IgD-negative memory B cell (primary cell): ENCODE data around the gene REX1BD. TPM values are rescaled to one million over a fixed set of nuclear protein-coding genes. Genes with fewer than 3 reads are reported as not detected.

Source experiments
- H3K27ac Mint-ChIP-seq, 3 donors: one replicate each; pipeline ENCODE4 v1.8.0; 2020 to 2022; ENCODE audit warnings: mild to moderate bottlenecking in 3 of 3, mixed read lengths in 3 of 3, moderate library complexity in 1 of 3
- H3K27me3 Mint-ChIP-seq: one replicate; pipeline ENCODE4 v1.8.0; 2021; ENCODE audit warnings: mixed read lengths
- H3K36me3 Mint-ChIP-seq: one replicate; pipeline ENCODE4 v1.8.0; 2020; ENCODE audit warnings: mild to moderate bottlenecking, mixed read lengths
- H3K4me1 Mint-ChIP-seq, 3 donors: one replicate each; pipeline ENCODE4 v1.8.0; 2020 to 2022; ENCODE audit warnings: mixed read lengths in 3 of 3, mild to moderate bottlenecking in 1 of 3
- H3K4me3 Mint-ChIP-seq, 4 donors: one replicate each; pipeline ENCODE4 v1.8.0; 2020 to 2022; ENCODE audit warnings: mild to moderate bottlenecking in 4 of 4, mixed read lengths in 4 of 4, moderate library complexity in 3 of 4
- H3K9me3 Mint-ChIP-seq, 3 donors: one replicate each; pipeline ENCODE4 v1.8.0; 2020 to 2021; ENCODE audit warnings: mixed read lengths in 3 of 3, mild to moderate bottlenecking in 1 of 3
- polyA plus RNA-seq: library from polyadenylated mRNA; unstranded; fragments of 300-500 nt; fragmentation: Illumina TruSeq; gene quantifications from one replicate; pipeline ENCODE4 v1.2.3, GENCODE V29; 2021

The REX1BD gene
- polyA plus RNA-seq, 1 donor from 2014 or later, result 138 TPM

- no peak overlapping the region for H3K4me3 Mint-ChIP-seq
- peaks cover 0 to 4% (median 0%) of the 10 kb centered on the region in 3 donors for H3K9me3 Mint-ChIP-seq
- H3K36me3 Mint-ChIP-seq, result no peaks in the 10 kb centered on the region
- peaks cover 53% of the 10 kb centered on the region for H3K27me3 Mint-ChIP-seq
- H3K4me1 Mint-ChIP-seq, result peaks cover 2 to 13% (median 9%) of the 10 kb centered on the region in 3 donors
- H3K27ac Mint-ChIP-seq, result no peak overlapping the region
Measured at GRCh38 chr19:18603958-18604819, 15.6 kb downstream of the REX1BD start.

DNA sequence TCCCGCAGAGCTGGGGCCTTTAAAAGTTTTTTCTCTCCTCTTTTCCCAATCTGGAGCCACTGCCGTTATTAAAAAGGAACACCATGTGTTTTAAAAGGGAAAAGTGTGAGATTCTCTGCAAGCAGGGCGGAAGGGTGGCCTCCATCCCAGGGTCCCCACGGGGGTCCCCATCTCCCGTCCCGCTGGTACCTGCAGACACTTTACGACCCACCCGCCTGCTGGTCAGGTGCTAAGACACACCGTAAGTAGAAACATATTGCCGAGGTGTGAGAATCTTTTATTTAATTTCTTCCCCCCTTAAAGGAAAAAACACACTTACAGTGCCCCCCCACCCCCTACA is 16.2 kb downstream of the REX1BD start:
- Mint-ChIP-seq H3K36me3 (no peaks in the 10 kb centered on the region), H3K9me3 (peaks cover 0 to 5% (median 0%) of the 10 kb centered on the region in 3 donors), H3K4me3 (peak overlapping the region in 1 of 4 donors; percentile 25), H3K27ac (peak overlapping the region in 1 of 3 donors; percentile 41), H3K4me1 (peaks cover 2 to 17% (median 9%) of the 10 kb centered on the region in 3 donors), H3K27me3 (peaks cover 56% of the 10 kb centered on the region)

GRCh38 chr19:18605196-18605545 is 16.6 kb downstream of the REX1BD start:
- Mint-ChIP-seq H3K27me3 (peaks cover 54% of the 10 kb centered on the region), H3K9me3 (peaks cover 0 to 5% (median 0%) of the 10 kb centered on the region in 3 donors), H3K27ac (peak overlapping the region; percentile 27 to 46 (median 41)), H3K36me3 (no peaks in the 10 kb centered on the region), H3K4me3 (peak overlapping the region in 3 of 4 donors; percentile 25 to 73 (median 56)), H3K4me1 (peaks cover 2 to 17% (median 9%) of the 10 kb centered on the region in 3 donors)

DNA sequence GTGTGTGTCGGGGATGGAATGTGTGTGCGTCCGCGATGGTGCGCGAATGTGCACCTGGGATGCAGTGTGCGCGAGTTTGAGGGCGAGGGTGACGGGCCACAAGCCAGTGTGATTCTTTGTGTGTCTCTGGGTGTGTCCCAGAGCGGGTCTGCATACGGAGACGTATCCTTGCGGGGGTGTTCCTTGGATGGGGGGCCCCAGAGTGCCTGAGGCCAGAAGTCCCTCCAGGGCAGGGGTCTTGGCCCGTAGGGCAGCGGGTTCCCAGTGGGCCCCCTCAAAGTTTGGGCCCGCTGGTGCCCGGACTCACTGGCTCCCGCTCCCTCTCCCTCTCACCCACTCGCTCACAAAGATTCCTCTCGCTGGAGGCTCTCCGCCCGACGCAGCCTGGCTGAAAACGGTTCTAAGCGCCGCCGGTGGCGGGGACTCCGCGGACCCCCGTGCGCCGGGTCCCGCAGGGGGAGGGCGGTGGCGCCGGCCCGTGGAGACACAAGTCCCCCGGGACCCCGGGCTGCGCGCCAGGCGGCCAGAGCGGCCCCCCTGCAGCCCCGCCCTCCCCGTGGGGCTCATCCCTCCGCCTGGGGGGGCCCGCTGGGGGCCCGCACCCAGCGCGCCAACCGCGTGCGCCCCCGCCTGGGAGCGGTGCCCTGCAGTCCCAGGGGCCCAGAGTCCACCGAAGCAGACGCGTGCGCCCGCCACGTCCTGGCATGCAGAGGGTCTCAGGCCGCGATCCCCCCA is 17.1 kb downstream of the REX1BD start:
- Mint-ChIP-seq H3K36me3 (no peaks in the 10 kb centered on the region), H3K27me3 (peaks cover 54% of the 10 kb centered on the region), H3K4me1 (peaks cover 2 to 17% (median 9%) of the 10 kb centered on the region in 3 donors), H3K27ac (peak overlapping the region; percentile 27 to 46 (median 41)), H3K4me3 (peak overlapping the region in 3 of 4 donors; percentile 25 to 73 (median 56)), H3K9me3 (peaks cover 0 to 5% (median 0%) of the 10 kb centered on the region in 3 donors)

GRCh38 chr19:18606281-18607225 is 18.0 kb downstream of the REX1BD start, which contains the start of gene CRLF1:
Gene CRLF1, minus strand, starts transcription at chr19:18606799. Its CDS starts 143 bp downstream, at chr19:18606656.
- Mint-ChIP-seq H3K9me3 (peaks cover 0 to 5% (median 0%) of the 10 kb centered on the region in 3 donors), H3K36me3 (no peaks in the 10 kb centered on the region), H3K27ac (peak within 1 kb of the TSS in 2 of 3 donors; percentile 27 to 41), H3K4me1 (peaks cover 6 to 22% (median 13%) of the 10 kb centered on the region in 3 donors), H3K27me3 (peaks cover 53% of the 10 kb centered on the region), H3K4me3 (peak within 1 kb of the TSS; percentile 25 to 80 (median 50))

DNA sequence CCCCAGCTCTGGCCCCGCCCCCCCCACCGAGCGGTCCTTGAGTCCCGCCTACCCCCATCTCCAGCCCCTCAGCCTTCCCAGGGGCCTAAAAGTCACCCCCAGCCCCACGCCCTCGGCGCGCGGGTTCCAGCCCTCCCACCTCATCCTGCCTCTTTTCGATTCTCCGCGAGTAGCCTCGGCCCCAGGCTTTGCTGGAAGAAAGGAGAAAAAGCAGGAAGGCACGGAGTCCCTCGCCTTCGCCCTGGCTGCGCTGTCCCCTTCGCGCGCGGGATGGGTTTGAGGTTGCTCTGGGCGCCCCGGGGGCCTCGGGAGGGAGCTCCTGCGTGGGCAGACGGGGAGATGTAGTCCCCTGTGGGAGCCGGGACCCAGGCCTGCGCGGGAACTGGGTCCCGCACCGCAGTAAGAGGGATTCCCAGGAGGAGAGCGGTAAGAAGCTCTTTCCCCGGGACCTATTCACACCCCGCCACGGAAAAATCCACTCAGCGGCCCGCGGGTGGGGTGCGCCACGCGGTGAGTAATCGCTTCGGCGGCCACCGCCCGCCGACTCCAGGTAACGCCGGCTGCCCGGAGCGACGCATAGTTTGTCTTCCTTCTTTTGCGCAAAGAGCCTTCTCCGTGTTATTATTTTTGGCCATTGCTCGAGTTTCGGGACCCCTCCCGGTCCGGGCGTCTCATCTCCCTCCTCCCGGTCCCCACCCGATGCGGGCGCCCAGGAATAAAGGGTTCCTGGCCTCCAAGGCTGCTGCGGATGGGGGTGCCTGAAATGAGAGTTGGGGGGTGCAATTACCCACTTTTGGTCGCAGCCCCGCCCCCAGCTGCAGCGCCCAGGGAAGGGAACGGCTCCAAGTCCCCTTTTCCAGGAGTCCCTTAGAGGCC is 18.9 kb downstream of the REX1BD start:
- Mint-ChIP-seq H3K4me3 (peak overlapping the region in 3 of 4 donors; percentile 21 to 80 (median 45)), H3K4me1 (peaks cover 8 to 22% (median 17%) of the 10 kb centered on the region in 3 donors), H3K36me3 (no peaks in the 10 kb centered on the region), H3K27me3 (peaks cover 53% of the 10 kb centered on the region), H3K9me3 (peaks cover 0 to 8% (median 0%) of the 10 kb centered on the region in 3 donors), H3K27ac (no peak overlapping the region)

DNA sequence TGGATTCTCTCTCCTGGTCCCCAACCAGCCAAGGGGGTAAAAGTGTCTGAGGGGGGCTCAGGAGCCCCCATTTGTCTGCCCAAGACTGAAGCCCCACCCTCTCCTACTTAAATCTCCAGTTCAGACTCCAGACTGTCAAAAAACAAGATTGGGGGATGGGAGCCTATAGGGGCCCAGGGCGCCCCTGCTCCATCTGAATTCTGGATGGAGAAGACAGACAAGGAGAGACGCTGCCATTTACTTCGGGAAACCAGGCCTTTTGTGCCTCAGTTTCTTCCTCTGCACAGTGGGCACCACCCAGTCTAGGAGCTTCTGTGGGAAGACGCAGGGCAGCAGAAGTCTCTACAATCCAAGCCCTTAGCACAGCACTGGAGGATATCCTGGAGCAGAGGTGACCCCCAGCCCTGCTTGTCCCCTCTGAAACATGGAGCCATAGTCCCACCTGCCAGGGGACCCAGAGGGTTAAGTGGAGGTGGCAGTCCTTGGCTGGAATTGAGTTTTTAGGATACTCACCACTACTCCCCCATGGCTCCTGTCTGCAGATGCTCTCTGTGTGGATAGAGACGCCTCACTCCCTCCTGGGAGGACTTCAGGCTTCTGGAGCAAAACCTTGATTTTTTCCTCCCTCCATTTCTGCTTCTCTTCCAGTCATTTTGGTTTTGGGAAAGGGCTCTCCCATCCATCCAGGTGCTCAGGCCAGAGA is 19.7 kb downstream of the REX1BD start:
- Mint-ChIP-seq H3K4me3 (peak overlapping the region in 2 of 4 donors; percentile 30 to 59), H3K27me3 (peaks cover 47% of the 10 kb centered on the region), H3K4me1 (peaks cover 10 to 22% (median 16%) of the 10 kb centered on the region in 3 donors), H3K36me3 (no peaks in the 10 kb centered on the region), H3K27ac (peak overlapping the region in 2 of 3 donors; percentile 8 to 82), H3K9me3 (peaks cover 0 to 6% (median 0%) of the 10 kb centered on the region in 3 donors)

DNA sequence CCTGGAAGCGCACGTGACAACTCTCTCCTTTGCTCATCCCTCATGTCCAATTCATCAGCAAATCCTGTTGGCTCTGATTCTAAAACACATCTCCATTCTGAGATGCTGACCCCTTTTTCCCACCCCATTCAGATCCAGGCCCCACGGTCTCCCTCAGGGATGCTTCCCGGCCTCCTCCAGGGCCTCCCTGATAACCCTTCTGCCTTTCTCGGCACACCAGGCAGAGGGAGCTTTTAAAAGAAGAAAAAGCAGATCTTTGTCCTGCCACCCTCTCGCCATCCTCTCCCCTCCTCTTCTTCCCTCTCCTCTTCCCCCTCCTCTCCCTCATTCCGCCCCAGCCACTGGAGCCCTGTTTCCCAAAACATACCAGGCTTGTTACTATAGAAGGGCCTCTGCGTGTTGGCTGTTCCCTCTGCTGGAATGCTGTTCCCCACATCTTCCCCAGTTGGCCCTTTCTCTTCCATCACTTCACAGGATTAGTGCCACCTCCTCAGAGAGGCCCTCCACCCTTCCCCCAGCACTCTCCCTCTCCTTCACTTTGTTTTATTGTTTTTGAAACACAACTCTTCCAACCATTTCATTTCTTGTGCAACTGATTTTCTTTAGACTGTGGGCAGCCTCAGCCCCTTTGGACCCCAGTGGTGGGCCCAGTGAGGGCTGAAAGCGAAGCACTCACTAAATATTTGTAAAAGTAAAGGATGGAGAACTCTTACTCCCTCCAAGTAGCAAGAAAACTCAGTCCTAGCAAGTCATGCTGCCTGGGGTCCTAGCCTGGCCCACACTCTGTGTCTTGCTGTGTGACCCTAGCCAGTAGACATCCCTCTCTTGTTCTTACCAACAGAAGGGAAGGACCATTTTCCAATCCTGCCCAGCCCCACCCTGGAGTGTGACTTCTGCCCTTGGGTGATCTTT is 20.5 kb downstream of the REX1BD start:
- Mint-ChIP-seq H3K4me3 (peak overlapping the region; percentile 17 to 70 (median 44)), H3K27me3 (peaks cover 49% of the 10 kb centered on the region), H3K36me3 (no peaks in the 10 kb centered on the region), H3K4me1 (peaks cover 15 to 22% (median 15%) of the 10 kb centered on the region in 3 donors), H3K9me3 (peaks cover 0 to 6% (median 0%) of the 10 kb centered on the region in 3 donors), H3K27ac (peak overlapping the region in 1 of 3 donors; percentile 82)

DNA sequence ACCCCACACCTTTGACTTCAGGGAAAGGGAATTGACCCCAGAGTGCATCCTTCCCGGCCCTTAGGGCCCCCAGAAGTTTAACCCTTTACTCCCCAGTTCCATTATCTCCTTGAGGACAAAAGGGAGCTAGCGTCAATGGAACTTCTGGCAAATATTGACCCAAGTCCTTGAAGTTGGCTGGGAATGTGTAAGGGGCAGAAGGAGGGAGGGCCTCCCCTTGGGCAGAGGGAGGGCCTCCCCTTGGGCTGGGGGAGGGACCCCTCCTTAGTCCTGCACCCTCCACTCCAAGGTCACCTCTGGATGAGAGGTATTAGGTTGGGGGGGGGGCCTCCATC is 21.1 kb downstream of the REX1BD start:
- peak overlapping the region in 1 of 4 donors; percentile 41 for H3K4me3 Mint-ChIP-seq
- H3K4me1 Mint-ChIP-seq, result peaks cover 15 to 22% (median 18%) of the 10 kb centered on the region in 3 donors

DNA sequence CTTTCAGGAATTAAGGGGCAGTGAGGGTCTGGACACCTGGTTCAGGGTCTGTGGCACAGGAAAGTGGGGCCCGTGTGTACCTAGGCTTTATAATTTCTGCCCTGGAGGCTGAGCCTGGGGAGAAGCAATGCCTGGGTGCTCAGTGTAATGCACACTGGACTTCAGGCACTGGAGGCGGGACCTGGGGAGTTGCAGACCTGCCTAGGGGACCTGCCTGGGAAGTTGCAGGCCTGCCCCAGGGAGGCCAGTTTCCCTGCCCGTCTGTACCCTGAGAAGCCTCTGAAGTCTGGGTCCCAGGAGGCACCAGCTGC is 21.6 kb downstream of the REX1BD start:
- Mint-ChIP-seq H3K36me3 (no peaks in the 10 kb centered on the region), H3K4me1 (peaks cover 15 to 22% (median 18%) of the 10 kb centered on the region in 3 donors), H3K9me3 (peaks cover 0 to 6% (median 0%) of the 10 kb centered on the region in 3 donors), H3K27ac (no peak overlapping the region), H3K4me3 (no peak overlapping the region), H3K27me3 (peaks cover 50% of the 10 kb centered on the region)

More for the DNA sequence above, 21.1 kb downstream of the REX1BD start:
- H3K36me3 Mint-ChIP-seq, result no peaks in the 10 kb centered on the region
- H3K27ac Mint-ChIP-seq, result peak overlapping the region in 1 of 3 donors; percentile 82
- H3K27me3 Mint-ChIP-seq, result peaks cover 49% of the 10 kb centered on the region
- peaks cover 0 to 6% (median 0%) of the 10 kb centered on the region in 3 donors for H3K9me3 Mint-ChIP-seq

DNA sequence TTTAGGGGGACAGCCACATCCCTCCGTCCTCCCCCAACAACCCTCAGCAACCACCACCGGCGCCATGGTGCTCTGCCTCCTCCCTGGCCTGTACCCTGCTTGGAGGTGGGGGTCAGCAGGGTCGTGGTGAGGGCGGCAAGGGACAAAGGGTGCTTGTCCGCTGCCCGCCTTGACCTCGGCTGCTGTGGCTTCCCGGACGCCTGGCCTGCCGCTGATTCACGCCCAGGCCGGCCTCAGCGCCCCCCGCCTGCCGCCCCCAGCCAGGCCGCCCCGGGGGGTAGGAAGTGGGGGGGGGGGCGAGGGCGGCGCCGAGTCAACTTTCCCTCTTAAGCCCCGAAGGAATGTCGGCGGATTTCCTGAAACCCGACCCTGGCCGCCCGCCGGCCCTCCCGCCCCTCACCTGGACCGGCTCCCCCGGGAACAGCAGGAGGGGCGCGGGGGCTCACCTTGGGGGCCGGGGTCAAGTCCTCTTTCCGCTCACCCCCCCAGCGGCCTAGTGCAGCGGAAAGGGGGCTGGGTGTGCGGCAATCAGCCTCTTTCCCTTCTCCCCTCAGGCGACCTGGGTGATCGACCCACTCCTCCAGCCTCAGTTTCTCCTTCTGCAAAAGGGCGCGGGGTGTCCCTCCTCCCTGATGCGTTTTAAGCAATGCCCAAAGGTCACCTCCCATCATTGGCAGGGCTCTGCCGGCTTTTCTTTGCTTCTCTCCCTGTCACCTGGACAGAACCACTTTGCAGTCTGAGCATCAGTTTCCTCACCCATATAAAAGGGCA is 22.1 kb downstream of the REX1BD start:
- Mint-ChIP-seq H3K36me3 (no peaks in the 10 kb centered on the region), H3K27me3 (peaks cover 52% of the 10 kb centered on the region), H3K27ac (peak overlapping the region in 2 of 3 donors; percentile 9 to 12), H3K9me3 (peaks cover 0 to 4% (median 0%) of the 10 kb centered on the region in 3 donors), H3K4me1 (peaks cover 12 to 17% (median 16%) of the 10 kb centered on the region in 3 donors), H3K4me3 (peak overlapping the region in 3 of 4 donors; percentile 24 to 81 (median 52))
